GM18498 (cell line): ENCODE measurements around the gene APOL4.
"Not testable (repeated sequence)": the region's sequence is repeated elsewhere in the genome, so short reads cannot be mapped to it uniquely, and the experiment has no call there.

Source experiments
- ATAC-seq: cut with Tn5 transposase; IDR thresholded peaks from one replicate; pipeline ENCODE4 v1.9.1; 2021; ENCODE audit warnings: mild to moderate bottlenecking, moderate library complexity; ENCODE audit not compliant: unreplicated experiment

The APOL4 gene

DNA sequence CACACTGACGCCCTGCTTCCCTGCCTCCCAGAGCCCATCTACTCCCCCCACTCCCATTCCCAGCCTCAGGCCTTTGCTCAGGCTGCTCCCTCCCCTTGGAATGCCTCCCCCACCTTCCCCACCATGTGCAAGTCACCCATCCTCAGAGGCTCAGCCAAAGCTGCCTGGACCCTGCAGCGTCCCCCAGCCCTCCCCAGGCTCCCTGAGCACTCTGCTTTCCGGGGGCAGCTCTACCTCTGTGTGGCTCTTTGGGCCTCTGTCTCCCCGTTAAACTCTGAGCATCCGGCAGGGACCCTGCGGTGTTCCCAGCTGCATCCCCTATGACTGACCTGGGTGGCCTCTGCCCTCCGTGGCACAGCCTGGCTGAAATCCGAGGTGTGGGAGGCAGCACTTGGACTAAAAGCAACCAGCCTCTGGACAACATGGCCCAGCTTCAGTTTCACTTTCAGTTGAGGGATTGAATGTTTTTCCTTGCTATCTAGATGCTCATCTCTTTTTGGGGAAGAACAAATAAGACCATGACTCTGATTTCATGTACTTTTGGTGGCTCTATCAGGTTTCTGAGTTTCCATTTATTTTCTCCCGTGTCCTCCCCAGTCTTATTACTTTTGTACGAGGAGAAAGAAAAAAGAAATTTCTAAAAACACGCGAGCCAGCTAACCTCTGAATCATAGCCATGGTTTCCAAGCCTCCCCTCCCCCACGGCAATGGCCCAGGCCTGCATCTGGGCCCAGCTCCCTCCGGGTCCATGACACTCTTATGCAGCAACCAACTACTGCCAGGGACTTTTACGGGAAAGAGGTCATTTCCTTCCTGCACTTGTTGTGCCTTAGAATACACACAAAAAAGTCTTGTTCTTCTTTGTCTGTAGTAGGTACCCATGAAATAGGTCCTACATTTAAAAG is 44.8 kb downstream of the APOL4 start:
- no peak for ATAC-seq

DNA sequence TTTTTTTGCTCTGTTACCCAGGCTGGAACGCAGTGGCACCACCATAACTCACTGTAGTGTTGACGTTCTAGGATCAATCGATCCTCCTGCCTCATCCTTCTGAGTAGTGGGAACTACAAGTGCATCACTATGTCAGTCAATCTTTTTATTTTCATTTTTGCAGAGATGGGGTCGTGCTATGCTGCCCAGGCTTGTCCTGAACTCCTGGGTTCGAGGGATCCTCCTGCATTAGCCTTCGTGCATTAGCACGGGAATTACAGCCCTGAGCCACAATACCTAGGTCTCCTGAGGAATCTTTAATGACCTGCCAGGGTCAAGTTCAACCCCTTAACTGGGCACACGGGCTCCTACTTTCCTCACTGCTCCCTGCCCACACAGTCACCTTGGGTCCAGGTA is 45.5 kb downstream of the APOL4 start:
- no peak for ATAC-seq

GRCh38 chr22:36155702-36156101 is 45.9 kb downstream of the APOL4 start:
- ATAC-seq = no peak

DNA sequence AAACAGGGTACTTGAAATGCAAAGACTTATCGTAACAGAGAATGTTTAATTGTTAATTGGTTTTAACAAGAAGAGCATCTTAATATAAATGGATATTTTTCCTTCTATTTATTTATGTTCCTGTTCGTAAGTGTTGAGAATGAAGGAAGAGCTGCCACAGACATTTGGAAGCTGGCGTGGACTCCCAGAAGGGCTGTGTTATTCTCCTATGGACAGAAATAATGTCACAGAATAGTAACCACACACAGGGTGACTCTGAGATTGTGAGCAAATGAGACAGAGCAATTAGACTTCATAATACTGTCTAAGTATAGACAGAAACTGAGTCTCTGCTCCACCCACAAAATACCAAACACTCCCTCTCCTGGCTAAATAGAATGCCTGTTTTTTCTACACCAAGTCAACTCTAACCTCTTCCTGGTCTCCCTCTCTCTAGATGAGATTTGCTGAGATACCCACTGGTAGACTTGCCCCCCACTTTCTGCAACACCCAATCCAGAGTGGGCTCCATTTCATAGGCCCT is 47.1 kb downstream of the APOL4 start:
- no peak for ATAC-seq

GRCh38 chr22:36153501-36154422 is 47.8 kb downstream of the APOL4 start:
- ATAC-seq = no peak

DNA sequence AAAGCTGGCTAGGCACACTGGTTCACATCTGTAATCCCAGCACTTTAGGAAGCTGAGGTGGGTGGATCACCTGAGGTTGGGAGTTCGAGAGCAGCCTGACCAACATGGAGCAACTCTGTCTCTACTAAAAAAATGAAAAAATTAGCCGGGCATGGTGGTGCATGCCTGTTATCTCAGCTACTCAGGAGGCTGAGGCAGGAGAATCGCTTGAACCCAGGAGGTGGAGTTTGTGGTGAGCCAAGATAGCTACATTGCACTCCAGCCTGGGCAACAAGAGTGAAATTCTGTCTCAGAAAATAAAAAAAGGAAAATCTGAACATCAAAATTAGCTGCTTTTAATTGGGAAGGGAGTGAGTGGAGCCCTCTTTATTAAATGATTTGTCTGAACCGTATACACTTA is 48.8 kb downstream of the APOL4 start:
- not testable (repeated sequence) for ATAC-seq

GRCh38 chr22:36152088-36152487 is 49.5 kb downstream of the APOL4 start:
- ATAC-seq = no peak

- no peak for ATAC-seq
These were observed 50.5 kb downstream of the APOL4 start for GRCh38 chr22:36151006-36151595.

- ATAC-seq = no peak
These were observed 52.2 kb downstream of the APOL4 start for GRCh38 chr22:36149441-36149840.

DNA sequence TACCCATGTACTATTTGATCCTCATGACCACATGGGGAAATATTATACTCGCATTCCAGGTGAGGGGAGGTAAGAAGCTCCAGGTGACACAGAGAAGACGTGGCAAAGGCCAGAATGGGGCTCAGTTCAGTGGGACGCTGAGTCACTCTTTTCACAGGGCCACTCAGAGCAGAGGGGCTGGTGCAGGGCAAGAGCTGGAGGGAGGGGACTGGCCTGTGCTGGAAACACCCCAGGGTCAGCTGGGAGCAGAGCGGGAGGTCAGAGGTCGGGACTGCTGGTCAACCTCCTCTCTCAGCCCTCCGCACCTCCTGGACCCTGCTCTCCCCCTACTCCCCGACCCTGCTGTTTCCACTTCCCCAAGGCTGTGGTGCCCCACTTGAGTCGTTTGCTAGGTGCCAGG is 53.2 kb downstream of the APOL4 start:
- no peak for ATAC-seq

- no peak for ATAC-seq
These were observed 54.3 kb downstream of the APOL4 start for GRCh38 chr22:36147196-36147791.

- no peak for ATAC-seq
These were observed 55.7 kb downstream of the APOL4 start for GRCh38 chr22:36145881-36146280.

DNA sequence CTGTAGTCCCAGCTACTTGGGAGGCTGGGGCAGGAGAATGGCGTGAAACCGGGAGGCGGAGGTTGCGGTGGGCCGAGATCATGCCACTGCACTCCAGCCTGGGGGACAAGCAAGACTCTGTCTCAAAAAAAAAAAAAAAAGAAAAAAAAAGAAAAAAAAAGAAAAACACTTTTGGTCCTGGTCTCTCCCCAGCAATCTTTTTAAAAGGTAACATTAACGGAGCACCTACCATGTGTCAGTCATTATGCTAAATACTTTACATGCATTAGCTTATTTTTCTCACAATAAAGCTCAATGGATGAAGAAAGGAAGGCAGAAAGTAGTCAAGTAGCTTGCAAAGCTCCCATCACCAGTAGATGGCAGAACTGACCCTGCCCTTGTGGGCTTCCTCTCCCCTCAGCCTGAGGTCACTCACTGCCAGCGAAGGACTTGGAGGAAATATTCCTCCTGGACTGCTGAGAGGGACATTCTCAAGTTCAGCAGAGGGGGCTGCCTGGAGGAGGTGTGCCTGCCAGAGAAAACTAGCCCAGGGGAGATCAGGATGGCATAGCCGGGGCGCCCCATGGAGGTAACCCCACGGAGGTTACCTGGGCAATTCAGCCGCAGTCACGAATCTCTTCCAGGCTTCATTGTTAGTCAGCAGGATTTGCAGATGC is 56.6 kb downstream of the APOL4 start:
- ATAC-seq = no peak

GRCh38 chr22:36143956-36144355 is 57.7 kb downstream of the APOL4 start:
- no peak for ATAC-seq

GRCh38 chr22:36143066-36143815 is 58.4 kb downstream of the APOL4 start:
- no peak for ATAC-seq

GRCh38 chr22:36141481-36141880 is 60.1 kb downstream of the APOL4 start:
- no peak for ATAC-seq
